Measurements from ENCODE around the gene SLC8A3. TPM values are rescaled to one million over a fixed set of nuclear protein-coding genes. Genes with fewer than 3 reads are reported as not detected.

Gene SLC8A3
- total and polyA plus RNA-seq, 9 of the 15 experiments (the other 6 are each of a cell fraction or from before 2014, with no cell fraction given) = not detected

- TF ChIP-seq ZNF518B (CRISPR knock-in tag; IDR thresholded peaks at IDR 0.05) (no peak), ZNF431 (CRISPR knock-in tag; IDR thresholded peaks at IDR 0.05) (no peak), GTF2E2 (tag; IDR thresholded peaks at IDR 0.05) (no peak), ZBTB17 (CRISPR knock-in tag; IDR thresholded peaks at IDR 0.05) (no peak), HMG20B (CRISPR knock-in tag; IDR thresholded peaks at IDR 0.05) (no peak), RNF2 (IDR thresholded peaks at IDR 0.05) (no peak), RAD51 (IDR thresholded peaks at IDR 0.05; ENCODE audit: borderline replicate concordance, low read depth) (no peak), SOX6 (IDR thresholded peaks at IDR 0.05) (no peak)
Measured at GRCh38 chr14:70108419-70108818, 80.3 kb downstream of the SLC8A3 start (continued).

GRCh38 chr14:70107309-70107708, 81.4 kb downstream of the SLC8A3 start:
- Histone ChIP-seq H3K9me3 (replicated peaks; ENCODE audit: control insufficient read depth, insufficient read depth, low read depth, low read length) (no peaks in the 10 kb centered on the region), H3K27me3 (ENCODE audit: control insufficient read depth in 2 of 2, insufficient read depth in 2 of 2, low read length in 2 of 2) (no peaks in the 10 kb centered on the region), H3K79me2 (ENCODE audit: control insufficient read depth, insufficient read depth, low read length) (no peaks in the 10 kb centered on the region), H2AFZ (ENCODE audit: low read depth, low read length) (no peak overlapping the region), H3K27ac (ENCODE audit: extremely low read depth, low read depth, low read length) (no peak overlapping the region), H3K9ac (ENCODE audit: insufficient read depth in 1 of 2, low read depth in 2 of 2, low read length in 2 of 2) (no peak overlapping the region), H4K20me1 (replicated peaks; ENCODE audit: control insufficient read depth, insufficient read depth, low read length) (no peaks in the 10 kb centered on the region), H3K4me3 (no peak overlapping the region), H3K9me1 (ENCODE audit: control insufficient read depth, insufficient read depth, low read length) (no peaks in the 10 kb centered on the region), H3K4me2 (ENCODE audit: insufficient read depth, low read length) (no peak overlapping the region), H3K4me1 (replicated peaks in 1 of 2; ENCODE audit: control insufficient read depth in 2 of 2, insufficient read depth in 2 of 2, low read length in 2 of 2) (no peaks in the 10 kb centered on the region), H3K36me3 (ENCODE audit: control insufficient read depth, insufficient read depth, low read length) (no peaks in the 10 kb centered on the region)
- intact Hi-C loops (cut with micrococcal nuclease) (no loop called here), in situ Hi-C loops (cut with MboI) (no loop called here)
- no peak for DNase-seq (ENCODE audit: extremely low read depth in 1 of 4, low spot score in 3 of 4)
- TF ChIP-seq TEAD4 (IDR thresholded peaks at IDR 0.05; ENCODE audit: low read length) = no peak
- TF ChIP-seq TEAD4 (CRISPR knock-in tag; IDR thresholded peaks at IDR 0.05; ENCODE audit: borderline replicate concordance) = no peak
- no peak for TF ChIP-seq RBM34 (IDR thresholded peaks at IDR 0.05; ENCODE audit: borderline replicate concordance, insufficient read depth, low read length)
- no peak for TF ChIP-seq HIVEP1 (CRISPR knock-in tag; IDR thresholded peaks at IDR 0.05)
- TF ChIP-seq ZNF57 (CRISPR knock-in tag; IDR thresholded peaks at IDR 0.05) = no peak
- no peak for TF ChIP-seq PHF8 (IDR thresholded peaks at IDR 0.05; ENCODE audit: borderline replicate concordance, low read length)
- no peak for FAIRE-seq
- no TSS peak for BruUV-seq (replicated peaks)
- WGBS (ENCODE audit: insufficient coverage, low coverage, missing lambda C conversion rate) = 0% methylated on average over 2 of the region's 2 CpGs
- ATAC-seq = no peak
- POLR2A ChIA-PET = interaction anchor here (1.0 kb wide), 1 partner anchor 205 kb away, joined by 4 read pairs; no protein-coding TSS in a partner anchor
- CTCF ChIA-PET (ENCODE audit: low intra/inter-chr PET ratio) = no interaction called here
